ENCODE measurements around the gene USF3.

GRCh38 chr3:113659101-113659541 lies 37.3 kb downstream of the USF3 start:
- no peak for TF ChIP-seq CTCF (IDR thresholded peaks at IDR 0.05)
- TF ChIP-seq POLR2A (IDR thresholded peaks at IDR 0.05), result no peak

All from uterus (tissue), 2 donors.